ENCODE results near the gene RRAD.
A peak's percentile ranks its signal among the peaks of the same experiment; 100 is the strongest.

DNA sequence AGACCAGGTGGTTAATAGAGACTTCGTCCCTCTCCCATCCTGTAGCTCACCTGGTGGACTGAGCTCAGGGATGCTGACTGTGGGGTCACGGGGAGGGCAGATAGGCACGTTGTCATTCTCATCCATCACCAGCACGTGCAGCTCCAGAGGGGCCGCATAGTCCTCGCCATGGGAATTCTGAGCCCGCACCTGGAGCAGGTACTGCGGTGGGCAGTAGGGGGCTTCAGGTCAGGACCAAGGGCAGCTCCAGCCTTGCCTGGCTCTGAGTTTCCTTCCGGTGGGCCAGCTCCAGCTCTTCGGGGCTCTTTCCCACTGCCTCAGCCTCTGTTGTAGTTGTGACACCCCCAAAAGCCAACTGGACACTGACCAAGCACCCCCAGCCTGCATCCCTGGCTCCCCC is 12.3 kb downstream of the RRAD start:
- TF ChIP-seq, protein P1, sequence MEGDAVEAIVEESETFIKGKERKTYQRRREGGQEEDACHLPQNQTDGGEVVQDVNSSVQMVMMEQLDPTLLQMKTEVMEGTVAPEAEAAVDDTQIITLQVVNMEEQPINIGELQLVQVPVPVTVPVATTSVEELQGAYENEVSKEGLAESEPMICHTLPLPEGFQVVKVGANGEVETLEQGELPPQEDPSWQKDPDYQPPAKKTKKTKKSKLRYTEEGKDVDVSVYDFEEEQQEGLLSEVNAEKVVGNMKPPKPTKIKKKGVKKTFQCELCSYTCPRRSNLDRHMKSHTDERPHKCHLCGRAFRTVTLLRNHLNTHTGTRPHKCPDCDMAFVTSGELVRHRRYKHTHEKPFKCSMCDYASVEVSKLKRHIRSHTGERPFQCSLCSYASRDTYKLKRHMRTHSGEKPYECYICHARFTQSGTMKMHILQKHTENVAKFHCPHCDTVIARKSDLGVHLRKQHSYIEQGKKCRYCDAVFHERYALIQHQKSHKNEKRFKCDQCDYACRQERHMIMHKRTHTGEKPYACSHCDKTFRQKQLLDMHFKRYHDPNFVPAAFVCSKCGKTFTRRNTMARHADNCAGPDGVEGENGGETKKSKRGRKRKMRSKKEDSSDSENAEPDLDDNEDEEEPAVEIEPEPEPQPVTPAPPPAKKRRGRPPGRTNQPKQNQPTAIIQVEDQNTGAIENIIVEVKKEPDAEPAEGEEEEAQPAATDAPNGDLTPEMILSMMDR (IDR thresholded peaks at IDR 0.05; ENCODE audit: borderline replicate concordance, extremely low read depth, low read length, poor library complexity, severe bottlenecking) = peak; percentile 8
- TF ChIP-seq EZH2 (IDR thresholded peaks at IDR 0.05; ENCODE audit: borderline replicate concordance, low read depth, low read length, severe bottlenecking) = no peak
